Hindlimb muscle (tissue), 1 donor: ENCODE data around the gene SCN9A. TPM values are rescaled to one million over a fixed set of nuclear protein-coding genes. Genes with fewer than 3 reads are reported as not detected.
"Not testable (repeated sequence)": the region's sequence is repeated elsewhere in the genome, so short reads cannot be mapped to it uniquely, and the experiment has no call there.

Experiments
- DNase-seq: peaks from one replicate; pipeline ENCODE4 v3.0.0-alpha.2; 2013
- polyA plus RNA-seq: library from polyadenylated mRNA; unstranded; fragments of 120-200 nt; gene quantifications from one replicate; pipeline ENCODE4 v1.2.1, GENCODE V29; 2013; ENCODE audit not compliant: insufficient read length

SCN9A gene
- polyA plus RNA-seq, 1 donor, result 5.5 TPM

- DNase-seq, result no peak
Measured at GRCh38 chr2:166373951-166374350, 1.8 kb downstream of the SCN9A start.

GRCh38 chr2:166373539-166373938 is 2.2 kb downstream of the SCN9A start:
- no peak for DNase-seq

GRCh38 chr2:166373105-166373504 is 2.6 kb downstream of the SCN9A start:
- DNase-seq, result no peak

- no peak for DNase-seq
Measured at GRCh38 chr2:166372046-166372445, 3.7 kb downstream of the SCN9A start.

GRCh38 chr2:166365803-166366420 is 9.8 kb downstream of the SCN9A start:
- no peak for DNase-seq

GRCh38 chr2:166365239-166365638 is 10.5 kb downstream of the SCN9A start:
- DNase-seq, result no peak

GRCh38 chr2:166364476-166365161 is 11.1 kb downstream of the SCN9A start:
- DNase-seq, result no peak

- DNase-seq, result no peak
Measured at GRCh38 chr2:166361351-166362153, 14.2 kb downstream of the SCN9A start.

- no peak for DNase-seq
Measured at GRCh38 chr2:166360906-166361305, 14.8 kb downstream of the SCN9A start.

- no peak for DNase-seq
Measured at GRCh38 chr2:166360426-166360825, 15.3 kb downstream of the SCN9A start.

GRCh38 chr2:166357950-166358321 is 17.8 kb downstream of the SCN9A start:
- not testable (repeated sequence) for DNase-seq

GRCh38 chr2:166357068-166357949 is 18.4 kb downstream of the SCN9A start:
- DNase-seq, result no peak

GRCh38 chr2:166351319-166351718 is 24.4 kb downstream of the SCN9A start:
- no peak for DNase-seq

GRCh38 chr2:166350525-166350924 is 25.2 kb downstream of the SCN9A start:
- no peak for DNase-seq

- no peak for DNase-seq
Measured at GRCh38 chr2:166344286-166345113, 31.2 kb downstream of the SCN9A start.

GRCh38 chr2:166343467-166343866 is 32.3 kb downstream of the SCN9A start:
- DNase-seq, result no peak

- DNase-seq, result no peak
Measured at GRCh38 chr2:166341426-166341825, 34.3 kb downstream of the SCN9A start.

- no peak for DNase-seq
Measured at GRCh38 chr2:166338831-166339339, 36.9 kb downstream of the SCN9A start.

GRCh38 chr2:166337932-166338331 is 37.8 kb downstream of the SCN9A start:
- DNase-seq, result no peak

GRCh38 chr2:166335284-166335683 is 40.5 kb downstream of the SCN9A start:
- DNase-seq, result no peak

GRCh38 chr2:166334805-166335204 is 40.9 kb downstream of the SCN9A start:
- no peak for DNase-seq
